B cell (primary cell): ENCODE results near the gene CCDC186. TPM values are rescaled to one million over a fixed set of nuclear protein-coding genes. Genes with fewer than 3 reads are reported as not detected.

Experiments
- ATAC-seq: fragments of 200-7000 bp; cut with Tn5 transposase; one replicate; pipeline ENCODE4 v1.10.0; 2021; ENCODE audit warnings: low read depth, mild to moderate bottlenecking, moderate number of reproducible peaks, moderate library complexity
- CTCF ChIA-PET: fragments of 350-600 bp; sonication (Branson Sonifier 250); formaldehyde crosslinking; loops from one replicate; lab custom pipeline; 2021; ENCODE audit warnings: antibody characterized with exemption, inconsistent platforms; lab: Charles Lee
- POLR2A ChIA-PET: fragments of 350-600 bp; sonication (Branson Sonifier 250); formaldehyde crosslinking; loops from one replicate; lab custom pipeline; 2021; ENCODE audit warnings: antibody characterized with exemption; lab: Charles Lee
- DNase-seq: peaks from one replicate; pipeline ENCODE4 v3.0.0; 2013
- H2AFZ ChIP-seq: 2 replicates; pipeline ENCODE4 v1.6.1; 2012; ENCODE audit warnings: mild to moderate bottlenecking, low read depth, low read length; ENCODE audit not compliant: insufficient read depth, poor library complexity, severe bottlenecking
- H3K27ac ChIP-seq, 2 donors: 1 replicate in 1 of 2; 2 replicates in 1 of 2; pipeline ENCODE4 v1.5.1; 2012 to 2013; ENCODE audit warnings: low read length in 2 of 2, mild to moderate bottlenecking in 2 of 2, moderate library complexity in 1 of 2
- H3K27me3 ChIP-seq, 4 experiments: fragments of 200-600 bp in 1 of 4; sonication (generic) in 1 of 4; replicated peaks in 1 of 4; 1 replicate in 2 of 4; 2 replicates in 2 of 4; pipeline versions ENCODE4 v1.6.1 to v1.7.0; 2013 to 2016; ENCODE audit warnings: low read length in 3 of 4, mild to moderate bottlenecking in 2 of 4, mixed read lengths in 1 of 4, moderate library complexity in 1 of 4; ENCODE audit not compliant: insufficient read depth in 4 of 4, control insufficient read depth in 3 of 4; ENCODE audit errors: control extremely low read depth in 1 of 4
- H3K36me3 ChIP-seq, 2 experiments: replicated peaks in 1 of 2; 1 replicate in 1 of 2; 2 replicates in 1 of 2; pipeline versions ENCODE4 v1.6.1 to v1.7.1; 2013; ENCODE audit warnings: low read length in 1 of 2; ENCODE audit not compliant: insufficient read depth in 2 of 2, control insufficient read depth in 1 of 2; ENCODE audit errors: control extremely low read depth in 1 of 2, extremely low read depth in 1 of 2
- H3K4me1 ChIP-seq, 2 donors: fragments of 200-600 bp in 1 of 2; sonication (generic) in 1 of 2; 1 replicate in 1 of 2; 2 replicates in 1 of 2; pipeline versions ENCODE4 v1.5.1 to v1.6.1; 2013 to 2017; ENCODE audit warnings: low read length in 2 of 2; ENCODE audit not compliant: control insufficient read depth in 2 of 2, insufficient read depth in 2 of 2
- H3K4me2 ChIP-seq: replicated peaks from 2 replicates; pipeline ENCODE3; 2012; ENCODE audit warnings: mild to moderate bottlenecking, low read depth, low read length; ENCODE audit not compliant: poor library complexity, severe bottlenecking
- H3K4me3 ChIP-seq, 5 experiments: fragments of 200-600 bp in 1 of 5; sonication (generic) in 1 of 5; 1 replicate in 3 of 5; 2 replicates in 2 of 5; pipeline versions ENCODE4 v1.5.1 to v1.7.0; 2011 to 2016; ENCODE audit warnings: low read length in 4 of 5, mild to moderate bottlenecking in 4 of 5, low read depth in 2 of 5, control low read depth in 1 of 5, moderate library complexity in 1 of 5; ENCODE audit not compliant: insufficient read depth in 1 of 5; ENCODE audit errors: control extremely low read depth in 1 of 5, extremely low read depth in 1 of 5
- H3K79me2 ChIP-seq: fragments of 200-600 bp; sonication (generic); one replicate; pipeline ENCODE4 v1.6.0; 2016; ENCODE audit warnings: low read length; ENCODE audit not compliant: control insufficient read depth, insufficient read depth
- H3K9ac ChIP-seq: fragments of 200-600 bp; sonication (generic); 2 replicates; pipeline ENCODE4 v1.6.1; 2017; ENCODE audit warnings: mild to moderate bottlenecking, low read length, moderate library complexity
- H3K9me3 ChIP-seq, 3 donors: one replicate each; pipeline versions ENCODE4 v1.6.1 to v1.7.1; 2013; ENCODE audit warnings: low read length in 2 of 3; ENCODE audit not compliant: control insufficient read depth in 2 of 3, insufficient read depth in 1 of 3; ENCODE audit errors: control extremely low read depth in 1 of 3
- H4K20me1 ChIP-seq: 2 replicates; pipeline ENCODE4 v1.6.0; 2012; ENCODE audit warnings: mild to moderate bottlenecking, low read length; ENCODE audit not compliant: insufficient read depth, control insufficient read depth, poor library complexity, severe bottlenecking
- H3K27ac Mint-ChIP-seq: one replicate; pipeline ENCODE4 v1.8.0; 2021; ENCODE audit warnings: mixed read lengths
- H3K27me3 Mint-ChIP-seq: one replicate; pipeline ENCODE4 v1.8.0; 2021; ENCODE audit warnings: mixed read lengths
- H3K4me1 Mint-ChIP-seq: one replicate; pipeline ENCODE4 v1.8.0; 2021; ENCODE audit warnings: mixed read lengths
- H3K4me3 Mint-ChIP-seq: one replicate; pipeline ENCODE4 v1.8.0; 2021; ENCODE audit warnings: mixed read lengths
- H3K9me3 Mint-ChIP-seq: one replicate; pipeline ENCODE4 v1.8.0; 2022; ENCODE audit warnings: mixed read lengths; ENCODE audit not compliant: insufficient read depth
- EZH2 ChIP-seq: IDR thresholded peaks from 2 replicates; pipeline ENCODE4 v1.6.1; 2012; ENCODE audit warnings: borderline replicate concordance, low read depth, mild to moderate bottlenecking, moderate library complexity, low read length; ENCODE audit not compliant: insufficient read depth, poor library complexity, severe bottlenecking
- WGBS: methylation state at CpG from one replicate; pipeline ENCODE4 v1.1.5; 2013; ENCODE audit warnings: missing lambda C conversion rate; ENCODE audit not compliant: insufficient coverage; 5-methylcytosine and 5-hydroxymethylcytosine counted together
- intact Hi-C: fragments of 100-400 bp; cut with micrococcal nuclease; formaldehyde crosslinking; loops from one replicate; pipeline ENCODE4 v1.10.0; 2022
- polyA plus RNA-seq: library from polyadenylated mRNA; depleted of rRNA; stranded (reverse); fragments of >200 nt; gene quantifications from 2 replicates; pipeline ENCODE4 v1.2.3, GENCODE V29; 2012
- total RNA-seq, 2 donors: library from RNA; stranded (reverse); fragments of 120-200 nt in 1 of 2; gene quantifications; 1 replicate in 1 of 2; 2 replicates in 1 of 2; pipeline versions ENCODE4 v1.2.3 to v1.2.4, GENCODE V29; 2013 to 2022
- TF ChIP-seq, protein P1 (sequence below): fragments of 200-600 bp; IDR thresholded peaks from one replicate; pipeline ENCODE4 v1.8.0; 2022; ENCODE audit warnings: antibody characterized with exemption, mild to moderate bottlenecking

The CCDC186 gene
- total and polyA plus RNA-seq, 2 donors (not counting 1 experiment from before 2014, with no cell fraction given), result 8.0 to 33.8 TPM

DNA sequence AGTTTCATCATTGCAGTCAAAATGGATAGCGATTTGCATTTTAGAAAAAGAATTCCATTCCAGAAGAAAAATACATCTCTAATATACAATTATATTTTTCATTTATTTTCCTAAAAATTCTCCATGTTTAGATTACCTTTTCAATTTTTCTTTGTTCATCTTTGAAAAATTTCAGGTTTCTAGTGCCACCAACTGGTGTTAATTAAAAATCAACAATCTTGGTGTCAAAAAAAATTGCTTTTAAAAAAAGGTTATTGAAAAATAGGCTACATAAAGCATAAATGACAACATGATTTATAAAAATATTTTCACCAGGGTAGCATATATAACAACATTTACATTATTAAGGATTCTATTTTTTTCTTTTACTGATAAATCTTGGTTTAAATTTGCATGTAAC, 53.0 kb downstream of the CCDC186 start:
- H3K27ac Mint-ChIP-seq, result no peak overlapping the region
- H4K20me1 ChIP-seq, result no peaks in the 10 kb centered on the region
- H3K4me2 ChIP-seq, result no peak overlapping the region
- TF ChIP-seq EZH2, result no peak
- TF ChIP-seq, protein P1, sequence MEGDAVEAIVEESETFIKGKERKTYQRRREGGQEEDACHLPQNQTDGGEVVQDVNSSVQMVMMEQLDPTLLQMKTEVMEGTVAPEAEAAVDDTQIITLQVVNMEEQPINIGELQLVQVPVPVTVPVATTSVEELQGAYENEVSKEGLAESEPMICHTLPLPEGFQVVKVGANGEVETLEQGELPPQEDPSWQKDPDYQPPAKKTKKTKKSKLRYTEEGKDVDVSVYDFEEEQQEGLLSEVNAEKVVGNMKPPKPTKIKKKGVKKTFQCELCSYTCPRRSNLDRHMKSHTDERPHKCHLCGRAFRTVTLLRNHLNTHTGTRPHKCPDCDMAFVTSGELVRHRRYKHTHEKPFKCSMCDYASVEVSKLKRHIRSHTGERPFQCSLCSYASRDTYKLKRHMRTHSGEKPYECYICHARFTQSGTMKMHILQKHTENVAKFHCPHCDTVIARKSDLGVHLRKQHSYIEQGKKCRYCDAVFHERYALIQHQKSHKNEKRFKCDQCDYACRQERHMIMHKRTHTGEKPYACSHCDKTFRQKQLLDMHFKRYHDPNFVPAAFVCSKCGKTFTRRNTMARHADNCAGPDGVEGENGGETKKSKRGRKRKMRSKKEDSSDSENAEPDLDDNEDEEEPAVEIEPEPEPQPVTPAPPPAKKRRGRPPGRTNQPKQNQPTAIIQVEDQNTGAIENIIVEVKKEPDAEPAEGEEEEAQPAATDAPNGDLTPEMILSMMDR, result no peak
- CTCF ChIA-PET, result no interaction called here
- DNase-seq (no peak), ATAC-seq (no peak)
- no peak overlapping the region for H3K4me3 ChIP-seq
- H3K27me3 ChIP-seq, result no peaks in the 10 kb centered on the region
- no peaks in the 10 kb centered on the region for H3K27me3 Mint-ChIP-seq
- intact Hi-C loops, result no loop called here
- H3K27ac ChIP-seq, result no peak overlapping the region
- H3K9ac ChIP-seq, result no peak overlapping the region
- H3K79me2 ChIP-seq, result no peaks in the 10 kb centered on the region
- H3K9me3 ChIP-seq, result no peaks in the 10 kb centered on the region
- H3K36me3 ChIP-seq, result peaks cover 4 to 10% of the 10 kb centered on the region in 2 experiments
- no peaks in the 10 kb centered on the region for H3K4me1 Mint-ChIP-seq
- H3K4me3 Mint-ChIP-seq, result no peak overlapping the region
- H3K4me1 ChIP-seq, result no peaks in the 10 kb centered on the region
- no peak overlapping the region for H2AFZ ChIP-seq
- POLR2A ChIA-PET, result no interaction called here
- no peaks in the 10 kb centered on the region for H3K9me3 Mint-ChIP-seq
- no CpG with 5 or more reads among the region's 1 CpG for WGBS

DNA sequence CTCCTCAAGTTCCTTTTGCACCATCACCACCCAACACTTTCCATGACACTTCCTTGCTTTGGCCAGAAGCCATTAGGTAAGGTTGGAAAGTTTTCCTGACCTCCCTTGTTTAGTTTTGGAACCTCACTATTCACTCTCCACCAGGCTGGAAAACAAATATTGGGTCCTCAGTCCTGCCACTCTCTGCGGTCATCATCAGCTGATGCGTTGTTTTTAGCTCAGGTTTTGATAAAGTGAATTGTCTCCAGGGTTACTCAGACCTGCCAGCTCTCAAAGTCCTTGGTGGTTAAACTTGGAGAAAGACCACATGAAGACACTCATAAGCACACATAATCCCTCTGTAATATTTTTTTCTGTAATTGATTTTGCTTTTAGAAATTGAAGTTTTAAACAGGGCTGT, 55.5 kb downstream of the CCDC186 start:
- Mint-ChIP-seq H3K27me3 (no peaks in the 10 kb centered on the region), H3K9me3 (no peaks in the 10 kb centered on the region), H3K27ac (no peak overlapping the region), H3K4me1 (no peaks in the 10 kb centered on the region), H3K4me3 (no peak overlapping the region)
- no peaks in the 10 kb centered on the region for H3K4me1 ChIP-seq
- no CpG with 5 or more reads among the region's 2 CpGs for WGBS
- no peak for DNase-seq
- H3K36me3 ChIP-seq, result peaks cover 0 to 2% of the 10 kb centered on the region in 2 experiments
- no peaks in the 10 kb centered on the region for H3K9me3 ChIP-seq
- ChIA-PET POLR2A (no interaction called here), CTCF (interaction anchor here (0.9 kb wide), 1 partner anchor 46 kb away, joined by 3 read pairs; no protein-coding TSS in a partner anchor)
- TF ChIP-seq EZH2, result no peak
- TF ChIP-seq, protein P1, result no peak
- no peaks in the 10 kb centered on the region for H4K20me1 ChIP-seq
- H2AFZ ChIP-seq, result no peak overlapping the region
- no peaks in the 10 kb centered on the region for H3K27me3 ChIP-seq
- H3K79me2 ChIP-seq, result no peaks in the 10 kb centered on the region
- H3K9ac ChIP-seq, result no peak overlapping the region
- H3K4me2 ChIP-seq, result no peak overlapping the region
- H3K4me3 ChIP-seq, result no peak overlapping the region
- intact Hi-C loops, result no loop called here
- no peak overlapping the region for H3K27ac ChIP-seq
- no peak for ATAC-seq
